ENCODE measurements around the gene FMN1.

Gene FMN1

DNA sequence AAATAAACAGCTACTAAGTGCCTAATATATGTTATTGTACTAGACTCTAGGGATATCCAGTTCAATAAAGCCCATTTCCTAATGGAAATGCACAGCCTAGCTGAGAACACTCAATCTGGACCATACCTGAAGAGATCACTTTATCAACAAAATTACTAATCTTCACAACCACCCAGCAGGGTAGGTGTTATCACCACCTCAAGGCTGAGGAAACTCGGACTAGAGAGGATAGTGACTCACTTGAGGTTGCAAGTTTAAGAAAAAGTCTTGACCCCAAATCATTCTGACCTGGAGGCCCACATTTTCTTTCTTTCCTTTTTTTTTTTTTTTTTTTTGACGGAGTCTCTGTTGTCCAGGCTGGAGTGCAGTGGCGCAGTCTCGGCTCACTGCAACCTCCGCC, 3.1 kb upstream of the FMN1 start:
- no peak for DNase-seq

- DNase-seq, result no peak
These were observed 277 bp downstream of the FMN1 start for GRCh38 chr15:33194237-33194636.

DNA sequence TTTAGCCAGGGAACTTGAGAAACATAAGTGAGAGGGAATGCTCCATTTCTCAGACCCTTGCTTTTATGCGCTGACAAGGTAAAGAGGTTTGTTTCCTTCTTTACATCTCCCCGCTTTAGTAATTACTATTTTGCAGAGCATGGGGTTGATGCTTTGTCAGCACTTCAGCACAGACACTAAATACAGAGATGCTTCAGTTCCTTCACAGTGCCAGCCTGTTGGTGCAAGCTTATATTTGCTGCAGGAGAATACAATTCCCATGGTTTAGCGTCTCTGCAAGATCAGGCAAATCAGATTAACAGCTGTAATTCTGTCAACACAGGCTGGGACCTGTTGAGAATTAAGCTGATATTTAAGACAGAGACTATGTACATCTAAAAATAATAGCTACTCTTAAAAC, 2.9 kb downstream of the FMN1 start:
- DNase-seq, result no peak

DNA sequence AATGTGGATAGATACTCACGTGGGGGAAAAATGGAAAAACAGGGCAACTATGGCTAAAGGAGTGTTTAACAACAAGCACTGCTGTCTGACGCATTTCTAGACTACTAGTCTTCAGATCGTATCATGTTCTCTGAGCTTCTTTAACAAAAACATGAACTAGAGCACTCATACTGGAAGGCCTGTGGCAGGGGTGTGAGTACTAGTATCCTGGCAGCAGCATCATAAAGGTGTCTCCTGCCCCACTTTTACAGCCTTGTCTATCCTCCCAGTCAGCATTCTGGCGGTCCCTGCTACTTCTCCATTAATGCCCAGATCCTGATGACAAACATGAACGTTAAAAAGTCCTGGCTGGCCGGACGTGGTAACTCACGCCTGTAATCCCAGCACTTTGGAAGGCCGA, 4.0 kb downstream of the FMN1 start:
- DNase-seq, result no peak

DNA sequence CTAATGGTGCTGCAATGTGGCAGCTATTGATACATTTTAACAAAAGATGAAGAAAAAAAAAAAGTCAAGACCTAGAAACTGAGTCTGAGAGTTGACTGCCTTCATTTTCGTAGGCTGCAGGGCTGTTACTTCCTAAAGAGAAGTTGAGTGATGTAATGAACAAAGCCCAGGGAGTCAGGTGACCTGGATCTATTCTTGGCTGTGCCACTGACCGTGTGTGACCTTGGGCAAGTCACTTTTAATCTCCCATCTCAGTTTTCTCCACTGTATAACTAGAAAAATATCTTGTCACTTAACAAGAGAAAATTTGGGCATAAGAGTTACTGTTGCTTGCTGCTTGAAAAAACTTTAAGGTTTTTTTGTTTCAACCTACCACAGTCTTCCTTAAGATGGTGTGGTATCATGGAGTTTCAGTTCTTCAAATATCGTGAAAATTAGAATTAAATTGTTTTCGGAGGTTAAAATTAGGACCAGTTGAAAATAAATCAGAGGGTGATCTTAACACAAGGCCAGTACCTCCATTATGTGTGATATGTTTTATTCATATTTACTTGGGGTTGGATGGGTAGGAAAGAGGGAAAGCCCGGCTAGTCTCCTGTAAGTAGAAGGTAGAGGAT, 5.8 kb downstream of the FMN1 start:
- no peak for DNase-seq

DNA sequence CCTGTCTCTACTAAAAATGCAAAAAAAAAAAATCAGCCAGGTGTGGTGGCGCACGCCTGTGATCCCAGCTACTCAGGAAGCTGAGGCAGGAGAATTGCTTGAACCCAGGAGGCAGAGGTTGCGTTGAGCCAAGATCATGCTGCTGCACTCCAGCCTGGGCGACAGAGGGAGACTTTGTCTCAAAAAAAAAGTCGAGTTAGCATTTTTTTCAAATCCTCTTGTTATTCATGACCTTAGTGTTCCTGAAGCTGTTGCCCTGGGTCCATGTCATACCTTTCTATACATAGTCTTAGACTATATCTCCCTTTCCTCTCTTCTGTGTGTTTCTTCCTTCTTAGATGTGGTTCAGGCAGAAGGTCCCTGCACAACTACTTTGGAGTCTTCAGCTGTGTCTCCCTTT, 6.4 kb downstream of the FMN1 start:
- DNase-seq, result no peak

GRCh38 chr15:33183334-33183733, 11.2 kb downstream of the FMN1 start:
- DNase-seq, result no peak

GRCh38 chr15:33182926-33183325, 11.6 kb downstream of the FMN1 start:
- no peak for DNase-seq

- peak; percentile 35 for DNase-seq
These were observed 12.1 kb downstream of the FMN1 start for GRCh38 chr15:33182278-33182905.

- DNase-seq, result no peak
These were observed 14.6 kb downstream of the FMN1 start for GRCh38 chr15:33179874-33180273.

DNA sequence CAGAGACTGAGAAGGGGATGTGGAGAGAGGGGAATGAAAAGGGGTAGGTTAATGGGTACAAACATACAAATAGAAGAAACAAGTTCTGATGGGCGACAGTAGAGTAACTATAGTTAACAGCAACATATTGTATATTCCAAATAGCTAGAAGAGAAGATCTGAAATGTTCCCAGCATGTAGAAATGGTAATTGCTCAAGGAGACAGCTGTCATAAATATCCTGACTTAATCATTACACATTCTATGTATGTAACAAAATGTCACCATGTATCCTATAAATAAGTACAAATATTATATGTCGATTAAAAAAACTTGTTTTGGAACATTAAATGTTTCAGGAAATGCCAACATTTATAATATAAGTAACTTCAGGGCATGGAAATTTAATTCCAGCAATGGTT, 23.3 kb downstream of the FMN1 start:
- DNase-seq, result no peak

GRCh38 chr15:33169625-33170024, 24.9 kb downstream of the FMN1 start:
- no peak for DNase-seq

DNA sequence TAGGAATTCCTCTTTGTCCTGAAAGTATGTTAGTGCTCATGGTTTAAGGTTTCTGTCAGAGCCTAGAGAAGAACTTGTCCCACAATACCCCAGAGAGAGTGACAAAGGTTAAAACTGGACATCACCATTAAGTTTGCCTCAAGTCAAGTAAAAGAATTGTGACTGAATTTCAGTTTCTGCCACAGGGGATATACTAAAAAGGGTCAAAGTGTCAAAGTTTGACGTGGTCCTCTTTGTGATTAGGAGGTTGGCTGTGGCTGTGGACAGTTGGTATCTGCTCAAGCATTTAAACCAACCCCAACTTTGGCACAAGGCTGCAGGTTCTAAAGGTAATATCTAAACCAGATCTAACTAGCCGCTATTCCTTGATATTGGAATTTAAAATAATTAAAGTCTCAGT, 26.1 kb downstream of the FMN1 start:
- no peak for DNase-seq

- DNase-seq, result no peak
These were observed 30.7 kb downstream of the FMN1 start for GRCh38 chr15:33163816-33164215.

- DNase-seq, result no peak
These were observed 33.3 kb downstream of the FMN1 start for GRCh38 chr15:33161209-33161608.

- DNase-seq, result peak; percentile 74
These were observed 33.8 kb downstream of the FMN1 start for GRCh38 chr15:33160581-33161165.

- peak; percentile 26 for DNase-seq
These were observed 34.6 kb downstream of the FMN1 start for GRCh38 chr15:33159726-33160453.

GRCh38 chr15:33158366-33158765, 36.1 kb downstream of the FMN1 start:
- DNase-seq, result no peak

GRCh38 chr15:33157371-33158037, 37.0 kb downstream of the FMN1 start:
- no peak for DNase-seq

- no peak for DNase-seq
These were observed 38.7 kb downstream of the FMN1 start for GRCh38 chr15:33155691-33156420.

- DNase-seq, result no peak
These were observed 40.0 kb downstream of the FMN1 start for GRCh38 chr15:33154351-33155166.

GRCh38 chr15:33153548-33153947, 41.0 kb downstream of the FMN1 start:
- no peak for DNase-seq

All from NCI-H69 (cell line).